ENCODE results near the gene OAS1.
"Not testable (repeated sequence)": the region's sequence is repeated elsewhere in the genome, so short reads cannot be mapped to it uniquely, and the experiment has no call there.

The OAS1 gene

DNA sequence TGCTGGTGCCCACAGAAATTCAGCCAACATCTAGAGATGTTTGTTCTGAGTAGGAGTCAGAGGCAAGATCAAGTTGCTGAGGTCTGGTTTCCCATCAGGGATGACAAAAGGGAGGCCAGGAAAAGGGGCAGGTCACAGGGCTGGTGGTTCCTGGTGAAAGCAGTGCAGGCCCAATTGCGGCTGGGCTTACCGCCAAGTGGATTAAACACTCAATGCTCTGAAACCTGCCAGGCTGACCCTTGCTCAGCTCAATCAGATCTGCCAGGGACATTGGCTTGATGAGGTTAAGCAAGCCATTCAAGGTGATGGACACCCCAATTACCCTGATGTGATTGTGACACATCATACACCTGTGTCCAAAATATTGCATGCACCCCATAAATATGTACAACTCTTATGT lies 5.5 kb upstream of the OAS1 start:
- DNase-seq, result no peak

DNA sequence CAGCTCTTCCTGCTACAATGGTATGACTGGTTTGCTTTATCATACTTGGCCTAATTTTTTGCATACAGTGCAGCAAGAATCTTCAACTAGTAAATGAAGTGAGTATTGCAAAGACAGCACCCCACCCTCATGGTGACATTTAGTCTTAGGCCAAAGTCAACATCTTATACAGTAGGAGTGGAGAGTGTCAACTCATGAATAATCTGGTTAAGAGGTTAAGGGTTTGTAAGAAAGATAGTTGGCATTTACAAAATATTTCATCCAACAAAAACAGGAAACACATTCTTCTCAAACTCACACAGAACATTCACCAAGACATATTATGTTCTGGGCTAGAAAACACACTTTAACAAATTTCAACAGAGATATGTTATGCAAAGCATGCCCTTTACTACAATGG lies 2.2 kb upstream of the OAS1 start:
- no peak for DNase-seq

DNA sequence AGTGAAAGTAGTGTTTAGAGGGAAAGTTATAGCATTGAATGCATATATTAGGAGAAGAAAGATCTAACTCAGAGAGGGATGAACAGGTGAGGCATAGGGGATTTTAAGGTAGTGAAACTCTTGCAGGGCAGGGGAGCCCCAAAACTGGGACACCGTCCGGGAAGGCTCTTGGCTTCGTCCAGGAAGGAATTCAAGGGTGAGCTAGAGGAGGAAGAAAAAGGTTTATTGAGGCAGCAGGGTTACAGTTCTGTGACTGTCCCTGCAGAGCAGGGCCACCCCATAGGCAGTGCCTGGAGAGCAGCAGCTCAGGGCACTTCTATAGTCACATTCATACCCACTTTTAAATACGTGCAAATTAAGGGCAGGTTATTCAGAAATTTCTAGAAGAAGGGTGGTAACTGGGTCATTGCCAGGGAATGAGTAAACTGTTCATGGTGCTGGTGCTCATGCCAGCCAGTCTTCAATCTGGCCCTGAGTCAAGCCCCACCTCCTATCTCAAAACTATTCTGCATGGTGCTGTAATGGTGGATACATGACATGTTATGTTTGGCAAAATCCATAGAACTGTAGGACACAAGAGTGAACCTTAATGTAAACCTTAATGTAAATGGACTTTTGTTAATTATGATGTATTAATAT lies 1.2 kb upstream of the OAS1 start:
- DNase-seq, result no peak

DNA sequence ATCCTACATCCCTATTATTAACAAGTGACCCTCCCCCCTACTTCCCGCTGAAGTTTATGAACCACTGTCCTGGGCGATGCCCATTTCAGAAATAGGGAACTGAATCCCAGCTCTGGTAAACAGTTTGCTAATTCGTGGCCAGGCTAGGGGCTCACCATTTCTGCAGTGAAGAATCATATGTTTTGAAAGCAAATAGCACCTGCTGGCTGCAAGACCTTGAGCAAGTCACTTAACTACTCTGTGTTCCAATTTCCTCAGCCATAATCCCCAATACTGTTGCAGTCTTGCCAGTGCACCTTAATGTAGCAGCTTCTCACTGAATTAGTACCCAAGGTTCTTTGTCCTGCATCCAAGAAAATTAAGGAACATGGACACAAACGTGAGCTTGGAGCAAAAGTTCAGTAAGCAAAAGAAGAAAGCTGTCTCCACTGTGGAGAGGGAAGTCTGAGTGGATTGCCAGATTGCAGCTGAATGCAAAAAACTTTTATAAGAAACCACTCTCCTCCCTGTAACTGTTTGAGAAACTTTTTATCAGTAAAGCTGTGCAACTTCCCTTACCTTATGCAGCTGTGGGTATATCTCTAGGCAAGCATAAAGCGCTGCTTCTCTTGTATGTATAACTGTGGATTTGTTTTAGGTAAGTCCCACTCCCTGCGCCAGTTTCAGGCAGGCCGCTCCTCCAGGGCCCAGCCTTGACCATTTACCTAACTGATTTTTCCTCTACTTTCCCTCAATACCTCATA lies 824 bp downstream of the OAS1 start:
- no peak for DNase-seq

DNA sequence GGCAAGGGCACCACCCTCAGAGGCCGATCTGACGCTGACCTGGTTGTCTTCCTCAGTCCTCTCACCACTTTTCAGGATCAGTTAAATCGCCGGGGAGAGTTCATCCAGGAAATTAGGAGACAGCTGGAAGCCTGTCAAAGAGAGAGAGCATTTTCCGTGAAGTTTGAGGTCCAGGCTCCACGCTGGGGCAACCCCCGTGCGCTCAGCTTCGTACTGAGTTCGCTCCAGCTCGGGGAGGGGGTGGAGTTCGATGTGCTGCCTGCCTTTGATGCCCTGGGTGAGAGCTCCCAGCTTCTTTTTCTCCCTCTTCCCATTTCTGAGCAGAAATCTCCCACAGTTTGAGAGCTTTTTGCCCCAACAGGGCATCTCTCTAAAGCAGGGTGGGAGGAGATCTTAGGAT lies 1.8 kb downstream of the OAS1 start:
- DNase-seq, result no peak

DNA sequence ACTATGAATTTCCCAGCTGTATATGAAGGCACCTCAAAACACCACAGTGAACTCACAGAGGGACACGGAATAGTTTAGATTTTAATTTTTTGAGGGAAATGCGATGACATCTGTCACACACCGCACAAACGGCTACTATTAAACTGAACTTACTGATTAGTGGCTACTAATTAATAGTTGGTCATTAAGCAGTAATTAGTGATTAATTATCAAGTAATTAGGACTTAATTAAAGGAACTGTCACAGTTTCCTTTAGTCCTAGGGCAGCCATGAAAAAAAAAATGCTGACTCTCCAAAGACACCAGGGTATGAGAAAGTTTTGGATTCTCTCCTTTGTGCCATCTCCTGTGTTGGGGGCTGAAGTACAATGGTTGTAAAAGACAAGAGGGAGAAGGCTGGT lies 2.9 kb downstream of the OAS1 start:
- DNase-seq, result no peak

DNA sequence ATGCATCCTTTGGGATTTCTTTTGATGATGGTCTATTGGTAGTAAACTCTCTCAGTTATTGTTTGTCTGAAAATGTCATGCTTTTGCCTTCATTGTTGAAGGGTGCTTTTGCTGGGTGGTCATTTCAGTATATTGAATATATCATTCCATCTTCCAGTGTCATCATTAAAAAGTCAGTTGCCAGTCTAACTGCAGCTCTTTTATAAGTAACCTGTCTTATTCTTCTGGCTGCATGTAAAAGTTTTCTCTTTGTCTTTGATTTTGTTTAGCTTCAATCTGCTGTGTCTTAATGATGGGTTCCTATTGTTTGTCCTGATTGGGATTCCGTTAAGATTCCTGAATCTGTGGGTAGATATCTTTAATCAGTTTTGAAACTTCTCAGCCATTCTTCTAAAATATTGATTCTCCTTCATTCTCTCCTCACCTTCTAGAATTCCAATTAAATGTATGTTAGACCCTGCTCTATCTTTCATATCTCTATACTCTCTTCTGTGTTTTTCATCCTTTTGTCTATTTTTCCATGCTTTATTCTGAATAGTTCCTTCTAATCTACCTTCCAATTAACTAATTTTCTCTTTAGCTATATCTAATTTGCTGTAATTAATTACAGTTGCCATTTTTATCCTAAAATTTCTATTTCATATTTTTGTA lies 6.4 kb downstream of the OAS1 start:
- DNase-seq, result no peak

DNA sequence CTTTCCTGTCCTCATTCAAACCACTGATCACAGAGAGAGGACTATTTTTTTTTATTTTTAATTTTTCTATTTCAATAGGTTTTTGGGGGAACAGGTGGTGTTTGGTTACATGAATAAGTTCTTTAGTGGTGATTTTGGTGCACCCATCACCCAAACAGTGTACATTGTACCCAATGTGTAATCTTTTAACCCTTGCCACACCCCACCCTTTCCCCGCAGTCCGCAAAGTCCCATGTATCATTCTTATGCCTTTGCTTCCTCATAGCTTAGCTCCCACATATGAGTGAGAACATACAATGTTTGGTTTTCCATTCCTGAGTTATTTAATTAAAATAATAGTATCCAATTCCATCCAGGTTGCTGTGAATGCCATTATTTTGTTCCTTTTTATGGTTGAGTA lies 7.1 kb downstream of the OAS1 start:
- not testable (repeated sequence) for DNase-seq

DNA sequence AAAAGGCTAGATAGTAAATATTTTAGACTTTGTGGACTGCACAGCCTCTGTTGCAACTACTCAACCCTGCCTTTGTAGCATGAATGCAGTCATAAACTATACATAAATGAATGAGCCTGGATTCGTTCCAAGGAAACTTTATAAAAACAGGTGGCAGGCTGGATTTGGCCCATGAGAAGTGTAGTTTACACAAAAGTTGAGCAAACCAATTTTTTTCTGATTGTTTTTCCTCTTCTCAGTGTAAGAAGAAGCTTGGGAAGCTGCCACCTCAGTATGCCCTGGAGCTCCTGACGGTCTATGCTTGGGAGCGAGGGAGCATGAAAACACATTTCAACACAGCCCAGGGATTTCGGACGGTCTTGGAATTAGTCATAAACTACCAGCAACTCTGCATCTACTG lies 9.5 kb downstream of the OAS1 start:
- no peak for DNase-seq

DNA sequence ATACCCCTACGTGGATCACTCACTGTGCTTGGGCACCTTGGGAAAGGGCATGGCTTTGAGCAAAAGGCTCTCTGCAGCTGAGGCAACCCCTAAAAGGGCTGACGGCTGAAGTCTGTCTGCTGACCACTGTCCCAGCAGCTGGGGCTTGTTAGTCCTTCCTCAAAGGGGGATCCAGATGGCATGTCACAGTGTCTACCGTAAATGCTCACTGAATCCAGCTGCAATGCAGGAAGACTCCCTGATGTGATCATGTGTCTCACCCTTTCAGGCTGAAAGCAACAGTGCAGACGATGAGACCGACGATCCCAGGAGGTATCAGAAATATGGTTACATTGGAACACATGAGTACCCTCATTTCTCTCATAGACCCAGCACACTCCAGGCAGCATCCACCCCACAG lies 12.4 kb downstream of the OAS1 start:
- DNase-seq, result no peak

DNA sequence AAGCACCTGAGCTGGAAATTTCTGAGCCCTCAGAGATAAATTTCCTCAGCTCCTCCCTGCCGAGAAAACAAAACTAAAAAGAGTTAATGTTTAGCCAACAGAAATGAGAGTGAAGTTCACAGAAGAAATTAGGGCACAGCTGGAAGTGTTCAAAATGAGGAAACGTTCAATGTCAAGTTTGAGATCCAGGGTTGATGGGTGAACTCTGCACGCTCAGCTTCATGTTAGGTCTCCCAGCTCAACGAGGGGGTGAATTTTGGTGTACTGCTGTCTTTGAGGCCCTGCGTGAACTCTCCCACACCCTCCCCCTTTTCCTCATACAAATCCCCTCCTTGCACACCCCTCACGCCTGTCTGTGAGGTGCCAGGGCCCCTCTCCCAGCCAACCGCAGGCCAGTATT lies 18.2 kb downstream of the OAS1 start:
- DNase-seq, result no peak

DNA sequence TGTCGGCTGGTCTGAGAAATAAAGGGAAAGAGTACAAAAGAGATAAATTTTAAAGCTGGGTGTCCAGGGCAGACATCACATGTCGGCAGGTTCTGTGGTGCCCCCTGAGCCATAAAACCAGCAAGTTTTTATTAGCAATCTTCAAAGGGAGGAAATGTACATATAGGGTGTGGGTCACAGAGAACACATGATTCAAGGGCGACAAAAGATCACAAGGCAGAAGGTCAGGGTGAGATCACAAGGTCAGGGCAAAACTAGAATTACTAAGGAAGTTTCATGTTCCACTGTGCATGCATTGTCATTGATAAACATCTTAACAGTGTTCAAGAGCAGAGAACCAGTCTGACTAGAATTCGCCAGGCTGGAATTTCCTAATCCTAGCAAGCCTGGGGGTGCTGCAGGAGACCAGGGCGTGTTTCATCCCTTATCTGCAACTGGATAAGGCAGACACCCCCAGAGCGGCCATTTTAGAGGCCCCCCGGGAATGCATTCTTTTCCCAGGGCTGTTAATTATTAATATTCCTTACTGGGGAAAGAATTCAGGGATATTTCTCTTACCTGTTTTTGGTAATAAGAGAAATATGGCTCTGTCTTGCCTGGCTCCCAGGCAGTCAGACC lies 19.8 kb downstream of the OAS1 start:
- DNase-seq, result not testable (repeated sequence)

DNA sequence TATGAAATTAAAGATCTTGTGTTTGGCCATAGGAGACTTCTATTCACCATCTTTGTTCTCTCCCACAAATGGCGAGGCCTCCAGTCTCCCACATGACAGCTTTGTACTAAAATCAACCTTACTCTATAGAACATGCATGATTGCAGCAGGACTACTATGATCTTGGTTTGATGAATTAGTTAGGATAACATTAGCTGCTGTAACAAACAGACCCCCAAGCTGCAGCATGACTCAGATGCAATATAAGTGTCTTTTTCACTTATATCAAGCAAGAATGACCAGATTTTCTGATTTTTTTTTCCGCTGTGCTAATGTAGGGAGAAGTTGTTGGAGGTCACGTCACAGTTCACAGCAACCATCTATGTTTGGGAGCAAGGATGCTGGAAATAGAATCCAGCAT lies 20.7 kb downstream of the OAS1 start:
- DNase-seq, result no peak

DNA sequence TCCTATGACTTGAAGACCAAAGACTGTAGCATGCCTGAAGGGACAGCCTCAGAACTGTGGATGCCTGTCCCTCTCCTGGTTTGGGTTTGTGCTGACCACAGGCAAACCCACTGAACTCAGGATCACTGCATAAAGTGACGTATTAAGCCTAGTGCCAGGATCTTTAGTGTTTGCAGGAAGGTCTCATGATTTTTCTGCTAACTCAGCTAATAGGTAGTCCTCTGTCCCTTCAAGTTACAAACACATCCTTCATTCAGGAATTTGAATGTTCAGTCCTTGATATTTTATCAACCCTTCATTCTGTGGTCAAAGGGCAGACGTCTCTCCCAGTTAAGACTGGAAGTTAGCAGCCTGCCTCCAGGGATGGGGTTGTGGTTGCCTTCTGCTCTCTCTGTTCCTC lies 21.2 kb downstream of the OAS1 start:
- DNase-seq, result no peak

DNA sequence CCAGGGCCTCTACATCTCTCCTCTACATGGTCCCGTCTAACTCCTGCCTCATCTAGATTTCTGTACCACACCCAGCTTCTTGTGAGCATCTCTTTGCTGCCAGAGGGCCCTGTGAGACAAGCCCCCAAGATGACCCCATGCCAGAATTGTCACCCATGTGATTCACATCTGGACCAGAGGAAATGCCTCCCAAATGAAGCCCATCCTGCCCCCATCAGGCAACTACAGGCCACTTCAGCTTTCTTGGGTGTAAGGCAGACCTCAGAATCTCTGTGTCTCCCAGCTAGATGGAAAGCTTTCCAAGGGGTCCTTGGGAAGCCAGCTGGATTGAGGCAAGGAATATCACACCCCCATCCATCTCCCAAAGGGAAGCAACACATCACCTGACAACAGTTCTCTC lies 22.2 kb downstream of the OAS1 start:
- DNase-seq, result no peak

DNA sequence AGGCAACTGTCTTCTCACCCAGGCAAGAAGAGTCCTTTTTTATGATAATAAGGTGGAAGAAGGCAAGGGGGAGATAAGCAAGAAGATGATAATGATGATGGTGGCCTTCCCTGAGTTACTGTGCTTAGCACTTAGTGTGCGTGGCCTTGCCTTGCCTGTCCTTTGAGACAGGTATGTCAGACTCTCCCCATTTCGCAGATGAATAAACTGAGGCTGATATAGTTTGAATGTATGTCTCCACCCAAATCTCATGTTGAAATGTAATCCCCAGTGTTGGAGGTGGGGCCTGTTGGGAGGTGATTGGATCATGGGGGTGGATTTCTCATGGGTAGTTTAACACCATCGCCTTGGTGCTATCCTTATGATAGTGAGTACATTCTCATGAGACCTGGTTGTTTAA lies 23.0 kb downstream of the OAS1 start:
- DNase-seq, result no peak

DNA sequence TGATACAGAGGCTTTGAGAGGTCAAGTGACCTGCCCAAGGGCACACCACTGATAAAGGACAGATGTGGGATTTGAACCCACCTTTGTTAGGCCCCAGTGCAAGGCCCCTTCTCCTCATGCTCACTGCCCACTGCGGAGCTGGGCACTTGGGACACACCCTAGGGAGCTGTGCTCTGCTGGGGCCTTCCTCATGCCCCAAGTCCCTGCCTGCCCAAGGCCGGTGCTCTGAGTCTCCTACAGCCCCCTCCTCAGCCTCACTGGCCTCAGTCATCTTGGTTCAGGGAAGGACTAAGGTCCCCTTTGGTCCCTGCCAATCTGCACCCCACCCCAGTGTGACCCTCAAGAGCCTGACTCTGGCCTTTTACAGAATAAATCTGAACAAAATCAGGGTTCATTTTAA lies 23.6 kb downstream of the OAS1 start:
- DNase-seq, result no peak

DNA sequence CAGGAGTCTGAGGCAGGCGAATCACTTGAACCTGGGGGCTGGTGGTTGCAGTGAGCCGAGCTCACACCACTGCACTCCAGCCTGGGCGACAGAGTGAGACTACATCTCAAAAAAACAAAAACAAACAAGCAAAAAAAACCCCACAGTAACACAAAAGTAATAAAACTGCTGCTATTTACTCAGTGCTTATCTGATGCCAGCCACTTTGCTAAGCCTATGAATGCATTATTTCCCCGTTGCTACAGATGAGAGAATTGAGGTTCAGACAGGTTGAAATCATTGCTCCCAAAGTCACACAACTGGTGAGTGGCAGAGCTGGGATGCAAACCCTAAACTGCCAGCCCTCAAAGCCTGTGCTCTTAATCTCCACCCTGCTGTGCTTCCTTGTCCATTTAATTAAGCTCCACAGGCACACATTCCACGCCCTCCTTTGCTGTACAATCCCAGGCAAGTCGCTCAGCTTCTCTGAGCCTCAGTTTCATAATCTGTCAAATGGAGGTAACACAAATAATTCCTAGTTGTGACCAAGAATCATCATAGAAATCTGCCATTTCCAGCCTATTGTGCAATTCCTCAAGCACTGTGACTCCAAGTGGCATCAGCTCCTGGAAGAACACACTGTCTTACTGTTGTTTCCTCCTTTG lies 25.8 kb downstream of the OAS1 start:
- DNase-seq, result no peak

DNA sequence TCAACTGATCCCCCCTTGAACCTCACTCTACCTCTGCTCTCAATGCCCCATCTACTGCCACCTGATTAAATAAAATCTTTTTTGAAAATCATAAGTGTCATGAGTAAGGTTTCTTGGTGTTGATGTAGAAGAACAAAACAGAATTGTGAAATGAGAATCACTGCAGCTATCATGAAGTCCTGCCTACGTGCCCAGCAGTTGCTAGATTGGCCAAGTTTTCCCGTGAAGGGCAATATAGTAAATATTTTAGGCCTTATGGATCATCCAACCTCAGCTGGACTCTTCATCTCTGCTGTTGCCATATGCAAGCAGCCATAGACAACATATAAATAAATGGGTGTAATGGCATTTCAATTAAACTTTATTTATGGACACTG lies 26.4 kb downstream of the OAS1 start:
- no peak for DNase-seq

DNA sequence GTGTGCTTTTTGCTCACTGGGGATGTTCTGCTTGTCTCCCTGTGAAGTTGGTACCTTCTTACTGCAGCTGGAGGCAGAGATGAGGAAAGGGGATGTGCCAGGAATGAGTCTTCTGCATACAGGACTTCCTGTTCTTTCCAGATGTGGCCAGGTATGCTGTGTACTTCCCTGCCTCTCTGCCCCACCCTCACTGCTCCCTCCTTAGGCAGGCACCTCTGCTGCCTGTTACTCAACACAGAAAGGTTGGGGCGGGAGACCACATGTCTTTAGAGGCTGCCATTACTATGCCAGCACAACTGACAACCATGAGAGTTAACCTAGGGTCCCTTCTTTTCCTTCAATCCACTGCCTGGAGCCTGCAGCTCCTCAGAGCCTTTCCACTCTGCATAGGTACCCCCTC lies 29.5 kb downstream of the OAS1 start:
- no peak for DNase-seq

DNA sequence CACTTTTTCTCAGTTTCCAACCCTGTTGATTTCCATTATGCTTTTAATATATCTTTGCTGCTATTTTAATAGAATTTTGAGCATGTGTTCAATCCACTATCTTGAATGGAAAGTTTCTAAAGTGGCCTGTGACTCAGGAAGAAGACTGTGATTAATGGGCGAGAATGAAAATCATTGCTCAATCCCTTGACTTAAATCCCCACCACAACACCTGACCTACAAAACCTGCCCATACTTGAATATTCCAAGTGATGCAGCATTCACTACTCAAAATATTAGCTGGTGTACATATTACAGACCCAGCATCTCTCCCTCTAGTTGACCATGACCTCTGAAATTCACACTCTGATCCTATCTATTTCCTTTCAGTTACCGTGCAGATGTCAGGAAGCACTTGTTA lies 30.2 kb downstream of the OAS1 start:
- DNase-seq, result no peak

DNA sequence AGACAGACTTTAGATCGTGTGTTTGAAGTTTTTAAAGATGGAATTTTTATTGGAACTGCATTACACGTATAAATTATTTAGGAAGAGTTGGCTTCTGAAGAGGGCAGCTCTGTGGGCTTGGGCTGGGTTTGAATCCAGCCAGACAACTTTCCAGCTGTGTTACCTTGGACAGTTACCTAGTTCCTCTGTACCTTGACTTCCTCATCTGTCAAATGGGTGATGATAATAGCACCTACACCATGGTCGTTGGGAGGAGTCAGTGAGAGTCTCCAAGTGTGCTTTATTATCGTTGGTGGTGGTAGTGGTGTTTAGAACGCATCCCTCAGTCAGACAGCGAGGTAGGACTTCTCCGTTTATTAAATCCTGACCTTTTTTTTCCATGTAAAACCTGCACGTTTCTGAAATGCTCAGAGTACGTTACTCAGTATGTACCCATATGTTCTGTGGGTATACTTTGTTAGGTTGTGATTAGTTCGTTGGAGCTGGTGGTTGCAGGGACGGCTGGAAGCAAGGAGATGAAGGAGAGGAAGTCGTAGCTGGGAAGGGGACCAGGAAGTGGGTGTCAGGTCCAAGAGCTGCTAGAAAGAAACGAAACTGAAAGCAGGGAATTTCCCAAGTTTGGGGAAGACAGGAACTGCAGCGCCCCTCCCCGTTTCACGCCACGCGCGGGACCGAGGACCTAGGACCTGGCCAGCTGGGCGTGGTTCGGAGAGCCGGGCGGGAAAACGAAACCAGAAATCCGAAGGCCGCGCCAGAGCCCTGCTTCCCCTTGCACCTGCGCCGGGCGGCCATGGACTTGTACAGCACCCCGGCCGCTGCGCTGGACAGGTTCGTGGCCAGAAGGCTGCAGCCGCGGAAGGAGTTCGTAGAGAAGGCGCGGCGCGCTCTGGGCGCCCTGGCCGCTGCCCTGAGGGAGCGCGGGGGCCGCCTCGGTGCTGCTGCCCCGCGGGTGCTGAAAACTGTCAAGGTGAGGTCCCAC lies 31.3 kb downstream of the OAS1 start, which contains the start of gene OAS3:
Gene OAS3 (plus strand): TSS at position 734 of the 979 bp plus-strand sequence. CDS start 57 bp downstream, at position 791.
- peak; percentile 27 for DNase-seq

Data from GF-D8 (cell line).